GM18517 (cell line): ENCODE results near the gene NFRKB.

Experiments
- ATAC-seq: cut with Tn5 transposase; IDR thresholded peaks from one replicate; pipeline ENCODE4 v1.9.1; 2021; ENCODE audit warnings: mild to moderate bottlenecking, moderate library complexity; ENCODE audit not compliant: unreplicated experiment

Gene NFRKB

DNA sequence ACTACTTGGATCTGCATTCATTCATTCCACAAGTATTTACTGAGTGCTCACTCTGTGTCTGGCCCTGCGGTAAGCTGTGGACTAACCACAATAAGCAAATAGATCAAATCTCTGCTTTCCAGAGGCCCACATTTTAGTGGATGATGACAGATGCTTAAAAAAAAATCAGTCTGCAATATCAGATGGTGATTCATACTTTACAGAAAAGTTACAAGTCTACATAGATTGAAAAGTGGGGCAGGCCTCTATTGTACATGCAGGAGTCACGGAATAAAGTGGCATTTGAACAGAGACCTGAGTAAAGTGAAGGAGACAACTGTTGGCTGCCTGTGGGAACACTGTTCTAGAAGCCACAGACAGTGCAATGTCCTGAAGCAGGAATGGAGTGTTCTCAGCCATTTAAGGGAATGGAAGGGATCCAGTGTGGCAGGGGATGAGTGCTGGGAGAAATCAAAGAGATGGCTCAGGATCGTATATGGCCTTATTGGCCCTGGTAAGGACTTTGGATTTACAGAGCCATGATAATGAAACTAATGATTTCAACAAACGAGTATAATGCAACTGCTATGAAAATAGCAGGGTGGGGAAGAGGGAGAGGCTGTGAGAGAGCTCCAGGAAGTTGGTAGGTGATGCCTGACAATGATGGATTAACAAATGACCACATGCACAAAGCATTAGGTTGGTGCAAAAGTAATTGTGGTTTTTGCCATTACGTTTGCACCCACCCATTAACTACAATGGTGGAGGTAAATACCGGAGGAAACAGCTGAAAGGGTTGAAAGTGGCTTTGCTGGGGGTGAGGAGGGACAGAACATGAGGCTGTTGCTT is 48.7 kb downstream of the NFRKB start:
- ATAC-seq: no peak
